Stimulated activated CD8-positive, alpha-beta memory T cell treated with anti-CD3 and anti-CD28 coated beads, Interleukin-7, amount 100 ng/mL, for 1 hour (primary cell): ENCODE measurements around the gene ZPLD1.

ENCODE experiments used
- DNase-seq, 2 donors: peaks; one replicate each; pipeline ENCODE4 v3.0.0-alpha.2; 2020; ENCODE audit warnings: low read depth in 2 of 2

Gene ZPLD1

DNA sequence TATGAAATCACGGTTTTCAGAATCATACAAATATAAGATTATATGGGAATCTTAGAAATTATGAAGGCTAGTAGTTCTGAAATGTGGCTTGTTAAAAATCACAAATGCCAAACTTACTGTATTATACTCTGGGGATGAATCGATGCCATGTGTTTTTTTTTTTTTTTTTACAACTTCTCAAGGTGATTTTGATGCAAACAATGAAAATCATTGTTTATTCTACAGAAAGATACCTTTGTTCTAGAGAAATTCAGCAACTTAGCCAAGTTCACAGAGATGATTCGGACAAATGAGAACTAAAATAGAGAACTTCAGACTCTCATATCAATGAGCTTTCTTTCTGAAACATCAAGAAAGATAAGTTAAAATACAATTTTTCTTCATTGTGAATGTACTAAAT lies 92.0 kb downstream of the ZPLD1 start:
- no peak for DNase-seq

DNA sequence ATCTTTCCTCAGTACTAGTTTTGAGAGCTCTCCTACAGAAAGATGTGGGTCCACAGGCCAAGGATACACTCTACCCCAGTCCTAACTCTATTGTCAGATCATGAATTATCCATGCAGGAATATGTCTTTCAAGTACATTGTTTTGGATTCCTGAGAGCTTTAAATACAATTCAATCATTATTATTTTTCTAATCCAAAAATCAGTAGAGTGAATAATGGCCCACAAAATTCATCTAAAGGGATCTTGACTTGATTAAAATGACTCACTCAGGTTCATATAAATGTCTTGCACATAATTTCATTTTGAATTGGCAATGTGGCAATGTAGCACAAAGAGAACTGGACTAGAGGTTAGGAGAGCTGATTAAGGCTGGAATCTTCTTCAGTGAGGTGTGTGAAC lies 93.9 kb downstream of the ZPLD1 start:
- DNase-seq = no peak
